WTC11 (cell line): ENCODE measurements around the gene SHFL. TPM values are rescaled to one million over a fixed set of nuclear protein-coding genes. Genes with fewer than 3 reads are reported as not detected.
A peak's percentile ranks its signal among the peaks of the same experiment; 100 is the strongest.

ENCODE experiments used
- ATAC-seq: fragments of 200-7000 bp; cut with Tn5 transposase; 2 replicates; pipeline ENCODE4 v1.10.0; 2021; ENCODE audit warnings: mild to moderate bottlenecking, moderate library complexity
- CTCF ChIA-PET: fragments of 300-600 bp; sonication (Branson Sonifier 250); formaldehyde crosslinking; loops from one replicate; lab custom pipeline; 2021; ENCODE audit warnings: antibody characterized with exemption; lab: Charles Lee
- POLR2A ChIA-PET: fragments of 350-600 bp; sonication (Branson Sonifier 250); formaldehyde crosslinking; loops from one replicate; lab custom pipeline; 2021; ENCODE audit warnings: antibody characterized with exemption; lab: Charles Lee
- DNase-seq: peaks from one replicate; pipeline ENCODE4 v3.0.0; 2021; ENCODE audit warnings: low spot score
- H3K27ac Mint-ChIP-seq: 2 replicates; pipeline ENCODE4 v1.8.0; 2021; ENCODE audit warnings: mixed read lengths
- H3K27me3 Mint-ChIP-seq: 2 replicates; pipeline ENCODE4 v1.8.0; 2021; ENCODE audit warnings: low read depth, mild to moderate bottlenecking, moderate library complexity, mixed read lengths
- H3K36me3 Mint-ChIP-seq: 2 replicates; pipeline ENCODE4 v1.8.0; 2021; ENCODE audit warnings: mixed read lengths
- H3K4me1 Mint-ChIP-seq: 2 replicates; pipeline ENCODE4 v1.8.0; 2022; ENCODE audit warnings: mixed read lengths
- H3K4me3 Mint-ChIP-seq: 2 replicates; pipeline ENCODE4 v1.8.0; 2021; ENCODE audit warnings: mild to moderate bottlenecking, moderate library complexity, mixed read lengths
- H3K9me3 Mint-ChIP-seq: 2 replicates; pipeline ENCODE4 v1.8.0; 2021; ENCODE audit warnings: mixed read lengths
- ELF4 ChIP-seq: sonication (generic); formaldehyde crosslinking; IDR thresholded peaks from 2 replicates; pipeline ENCODE4 v1.8.1; 2022; ENCODE audit warnings: low read depth, mild to moderate bottlenecking, moderate library complexity, missing genetic modification reagents
- ESRRA ChIP-seq: sonication (generic); formaldehyde crosslinking; IDR thresholded peaks from 2 replicates; pipeline ENCODE4 v1.8.1; 2022; ENCODE audit warnings: mild to moderate bottlenecking, missing genetic modification reagents, borderline replicate concordance
- FOXK1 ChIP-seq: sonication (generic); formaldehyde crosslinking; IDR thresholded peaks from 2 replicates; pipeline ENCODE4 v1.8.0; 2022; ENCODE audit warnings: mild to moderate bottlenecking, moderate library complexity, missing genetic modification reagents
- GABPB1 ChIP-seq: sonication (generic); formaldehyde crosslinking; IDR thresholded peaks from 2 replicates; pipeline ENCODE4 v1.8.1; 2023; ENCODE audit warnings: mild to moderate bottlenecking, missing genetic modification reagents
- KAT7 ChIP-seq: sonication (generic); formaldehyde crosslinking; IDR thresholded peaks from 2 replicates; pipeline ENCODE4 v1.8.1; 2023; ENCODE audit warnings: missing genetic modification reagents, mild to moderate bottlenecking, borderline replicate concordance
- NFATC4 ChIP-seq: fragments of 250-450 bp; sonication (Bioruptor Pico); IDR thresholded peaks from 2 replicates; pipeline ENCODE4 v1.9.0; 2021; ENCODE audit warnings: mild to moderate bottlenecking
- NR3C1 ChIP-seq: sonication (generic); formaldehyde crosslinking; conservative IDR thresholded peaks from 2 replicates; pipeline ENCODE4 v1.8.1; 2023; ENCODE audit warnings: low read depth, mild to moderate bottlenecking, missing genetic modification reagents
- PRRX2 ChIP-seq: fragments of 250-450 bp; sonication (Bioruptor Pico); IDR thresholded peaks from 2 replicates; pipeline ENCODE4 v1.8.0; 2021; ENCODE audit warnings: mild to moderate bottlenecking
- RELA ChIP-seq: sonication (generic); formaldehyde crosslinking; IDR thresholded peaks from 2 replicates; pipeline ENCODE4 v1.8.1; 2022; ENCODE audit warnings: missing genetic modification reagents, mild to moderate bottlenecking, borderline replicate concordance
- SMAD3 ChIP-seq: sonication (generic); formaldehyde crosslinking; IDR thresholded peaks from 2 replicates; pipeline ENCODE4 v1.8.0; 2022; ENCODE audit warnings: missing genetic modification reagents, mild to moderate bottlenecking, borderline replicate concordance
- TCF7 ChIP-seq: sonication (generic); formaldehyde crosslinking; IDR thresholded peaks from 2 replicates; pipeline ENCODE4 v1.8.0; 2022; ENCODE audit warnings: mild to moderate bottlenecking, low read depth, missing genetic modification reagents, moderate library complexity
- TEAD1 ChIP-seq: sonication (generic); formaldehyde crosslinking; IDR thresholded peaks from 2 replicates; pipeline ENCODE4 v1.8.0; 2022; ENCODE audit warnings: mild to moderate bottlenecking, missing genetic modification reagents
- ZBTB21 ChIP-seq: sonication (generic); formaldehyde crosslinking; IDR thresholded peaks from 2 replicates; pipeline ENCODE4 v1.8.1; 2023; ENCODE audit warnings: mild to moderate bottlenecking, missing genetic modification reagents, borderline replicate concordance
- ZNF121 ChIP-seq: sonication (generic); formaldehyde crosslinking; IDR thresholded peaks from 2 replicates; pipeline ENCODE4 v1.8.0; 2023; ENCODE audit warnings: missing genetic modification reagents
- ZNF263 ChIP-seq: sonication (generic); formaldehyde crosslinking; IDR thresholded peaks from 2 replicates; pipeline ENCODE4 v1.8.1; 2022; ENCODE audit warnings: low read depth, mild to moderate bottlenecking, moderate library complexity, missing genetic modification reagents
- ZNF671 ChIP-seq: fragments of 250-450 bp; sonication (Bioruptor Pico); IDR thresholded peaks from 2 replicates; pipeline ENCODE4 v1.8.0; 2021; ENCODE audit warnings: mild to moderate bottlenecking
- total RNA-seq: library from RNA; stranded (reverse); gene quantifications from 3 replicates; pipeline ENCODE4 v1.2.3, GENCODE V29; 2021
- TF ChIP-seq, protein P1 (sequence below): sonication (generic); formaldehyde crosslinking; IDR thresholded peaks from 2 replicates; pipeline ENCODE4 v1.8.0; 2022; ENCODE audit warnings: mild to moderate bottlenecking, missing genetic modification reagents
- TF ChIP-seq, protein P2 (sequence below): sonication (generic); formaldehyde crosslinking; IDR thresholded peaks from 2 replicates; pipeline ENCODE4 v1.8.1; 2023; ENCODE audit warnings: mild to moderate bottlenecking, missing genetic modification reagents, moderate library complexity
- TF ChIP-seq, protein P3 (sequence below): sonication (generic); formaldehyde crosslinking; IDR thresholded peaks from 2 replicates; pipeline ENCODE4 v1.8.0; 2022; ENCODE audit warnings: missing genetic modification reagents
- TF ChIP-seq, protein P4 (sequence below): sonication (generic); formaldehyde crosslinking; IDR thresholded peaks from 2 replicates; pipeline ENCODE4 v1.8.1; 2023; ENCODE audit warnings: mild to moderate bottlenecking, missing genetic modification reagents
- TF ChIP-seq, protein P5 (sequence below): fragments of 250-450 bp; sonication (Bioruptor Pico); IDR thresholded peaks from 2 replicates; pipeline ENCODE4 v1.9.0; 2021; ENCODE audit warnings: mild to moderate bottlenecking

SHFL gene
- total RNA-seq, 1 experiment from 2014 or later: 22.5 TPM

DNA sequence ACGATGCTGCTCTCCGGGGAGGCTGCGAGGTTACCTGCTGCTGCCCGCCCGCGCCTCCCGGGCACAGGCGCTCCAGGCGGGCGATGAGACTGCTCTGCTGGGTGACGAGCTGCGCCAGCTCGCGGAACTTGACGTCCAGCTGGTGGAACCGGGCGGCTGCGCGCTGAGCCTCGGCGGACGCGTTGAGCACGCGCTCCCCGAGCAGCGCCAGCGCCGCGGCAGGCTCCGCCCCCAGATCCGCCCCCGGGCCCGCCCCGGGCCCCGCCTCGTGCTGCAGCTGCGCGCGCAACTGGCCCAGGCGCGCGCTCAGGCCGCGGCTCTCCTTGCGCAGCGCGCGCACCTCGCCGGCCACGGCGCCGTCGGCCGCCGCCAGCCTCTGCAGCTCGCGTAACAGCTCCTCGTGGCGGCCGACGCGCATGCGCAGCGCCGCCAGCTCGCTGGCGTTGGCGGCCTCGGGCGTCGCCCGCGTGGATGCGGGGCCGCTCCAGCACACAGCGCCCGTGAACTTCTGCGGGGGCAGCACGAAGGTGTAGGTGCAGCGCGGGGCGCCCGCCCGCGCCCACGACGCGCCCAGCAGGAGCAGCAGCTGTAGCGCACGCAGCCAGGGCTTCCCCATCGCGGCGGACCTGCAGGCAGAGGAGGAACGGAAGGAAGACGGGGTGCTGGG, 10.0 kb downstream of the SHFL start (continued):
- TF ChIP-seq, protein P1, sequence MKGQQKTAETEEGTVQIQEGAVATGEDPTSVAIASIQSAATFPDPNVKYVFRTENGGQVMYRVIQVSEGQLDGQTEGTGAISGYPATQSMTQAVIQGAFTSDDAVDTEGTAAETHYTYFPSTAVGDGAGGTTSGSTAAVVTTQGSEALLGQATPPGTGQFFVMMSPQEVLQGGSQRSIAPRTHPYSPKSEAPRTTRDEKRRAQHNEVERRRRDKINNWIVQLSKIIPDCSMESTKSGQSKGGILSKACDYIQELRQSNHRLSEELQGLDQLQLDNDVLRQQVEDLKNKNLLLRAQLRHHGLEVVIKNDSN: no peak
- TF ChIP-seq NR3C1 (CRISPR knock-in tag) (peak; percentile 93), TEAD1 (CRISPR knock-in tag) (peak; percentile 83), ELF4 (0 out of 2 replicates have a peak, but pooled peaks have one; percentile 47), ZNF671 (no peak), ZNF121 (CRISPR knock-in tag) (no peak), FOXK1 (CRISPR knock-in tag) (peak; percentile 81; the same call in 1 of the 2 replicates), ZBTB21 (peak; percentile 72), NFATC4 (CRISPR knock-in tag) (no peak)
- TF ChIP-seq, protein P2, sequence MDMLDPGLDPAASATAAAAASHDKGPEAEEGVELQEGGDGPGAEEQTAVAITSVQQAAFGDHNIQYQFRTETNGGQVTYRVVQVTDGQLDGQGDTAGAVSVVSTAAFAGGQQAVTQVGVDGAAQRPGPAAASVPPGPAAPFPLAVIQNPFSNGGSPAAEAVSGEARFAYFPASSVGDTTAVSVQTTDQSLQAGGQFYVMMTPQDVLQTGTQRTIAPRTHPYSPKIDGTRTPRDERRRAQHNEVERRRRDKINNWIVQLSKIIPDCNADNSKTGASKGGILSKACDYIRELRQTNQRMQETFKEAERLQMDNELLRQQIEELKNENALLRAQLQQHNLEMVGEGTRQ: peak; percentile 47
- TF ChIP-seq, all 79 proteins: peak for 33

DNA sequence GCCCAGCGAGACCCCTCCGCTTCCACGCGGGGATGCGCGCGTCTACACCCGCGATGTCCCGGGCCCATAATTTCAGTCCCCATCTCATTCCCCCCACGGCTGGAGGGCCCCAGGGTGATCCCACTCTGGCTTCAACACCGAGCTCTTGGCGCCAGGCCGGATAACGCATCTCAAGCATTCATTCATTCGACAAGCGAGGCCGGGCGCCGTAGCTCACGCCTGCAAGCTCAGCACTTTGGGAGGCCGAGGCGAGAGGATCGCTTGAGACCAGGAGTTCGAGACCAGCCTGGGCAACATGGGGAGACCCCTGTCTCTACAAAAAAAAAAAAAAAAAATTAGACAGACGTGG, 10.5 kb downstream of the SHFL start:
- H3K27me3 Mint-ChIP-seq: peaks cover 62% of the 10 kb centered on the region
- ChIA-PET CTCF (interaction anchor here (0.5 to 3.0 kb wide), 14 partner anchors 10 to 1598 kb away, joined by 3 to 23 read pairs (median 6); partner anchors contain the start of gene PPAN), POLR2A (interaction anchor here (0.7 to 1.4 kb wide), 4 partner anchors 9 to 279 kb away, joined by 3 to 9 read pairs (median 4); partner anchors contain the start of gene PPAN)
- peaks cover 7% of the 10 kb centered on the region for H3K36me3 Mint-ChIP-seq
- DNase-seq (no peak), ATAC-seq (no peak)
- peak overlapping the region; percentile 42 for H3K4me3 Mint-ChIP-seq
- H3K9me3 Mint-ChIP-seq: no peaks in the 10 kb centered on the region
- no peak for TF ChIP-seq ESRRA (CRISPR knock-in tag)
- TF ChIP-seq, protein P3, sequence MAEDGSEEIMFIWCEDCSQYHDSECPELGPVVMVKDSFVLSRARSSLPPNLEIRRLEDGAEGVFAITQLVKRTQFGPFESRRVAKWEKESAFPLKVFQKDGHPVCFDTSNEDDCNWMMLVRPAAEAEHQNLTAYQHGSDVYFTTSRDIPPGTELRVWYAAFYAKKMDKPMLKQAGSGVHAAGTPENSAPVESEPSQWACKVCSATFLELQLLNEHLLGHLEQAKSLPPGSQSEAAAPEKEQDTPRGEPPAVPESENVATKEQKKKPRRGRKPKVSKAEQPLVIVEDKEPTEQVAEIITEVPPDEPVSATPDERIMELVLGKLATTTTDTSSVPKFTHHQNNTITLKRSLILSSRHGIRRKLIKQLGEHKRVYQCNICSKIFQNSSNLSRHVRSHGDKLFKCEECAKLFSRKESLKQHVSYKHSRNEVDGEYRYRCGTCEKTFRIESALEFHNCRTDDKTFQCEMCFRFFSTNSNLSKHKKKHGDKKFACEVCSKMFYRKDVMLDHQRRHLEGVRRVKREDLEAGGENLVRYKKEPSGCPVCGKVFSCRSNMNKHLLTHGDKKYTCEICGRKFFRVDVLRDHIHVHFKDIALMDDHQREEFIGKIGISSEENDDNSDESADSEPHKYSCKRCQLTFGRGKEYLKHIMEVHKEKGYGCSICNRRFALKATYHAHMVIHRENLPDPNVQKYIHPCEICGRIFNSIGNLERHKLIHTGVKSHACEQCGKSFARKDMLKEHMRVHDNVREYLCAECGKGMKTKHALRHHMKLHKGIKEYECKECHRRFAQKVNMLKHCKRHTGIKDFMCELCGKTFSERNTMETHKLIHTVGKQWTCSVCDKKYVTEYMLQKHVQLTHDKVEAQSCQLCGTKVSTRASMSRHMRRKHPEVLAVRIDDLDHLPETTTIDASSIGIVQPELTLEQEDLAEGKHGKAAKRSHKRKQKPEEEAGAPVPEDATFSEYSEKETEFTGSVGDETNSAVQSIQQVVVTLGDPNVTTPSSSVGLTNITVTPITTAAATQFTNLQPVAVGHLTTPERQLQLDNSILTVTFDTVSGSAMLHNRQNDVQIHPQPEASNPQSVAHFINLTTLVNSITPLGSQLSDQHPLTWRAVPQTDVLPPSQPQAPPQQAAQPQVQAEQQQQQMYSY (CRISPR knock-in tag): no peak
- peak; percentile 8; the same call in 1 of the 2 replicates for TF ChIP-seq RELA
- TF ChIP-seq KAT7 (CRISPR knock-in tag): 0 out of 2 replicates have a peak, but pooled peaks have one; percentile 9
- no peak for TF ChIP-seq GABPB1
- no peak for TF ChIP-seq SMAD3 (CRISPR knock-in tag)
- TF ChIP-seq, protein P4, sequence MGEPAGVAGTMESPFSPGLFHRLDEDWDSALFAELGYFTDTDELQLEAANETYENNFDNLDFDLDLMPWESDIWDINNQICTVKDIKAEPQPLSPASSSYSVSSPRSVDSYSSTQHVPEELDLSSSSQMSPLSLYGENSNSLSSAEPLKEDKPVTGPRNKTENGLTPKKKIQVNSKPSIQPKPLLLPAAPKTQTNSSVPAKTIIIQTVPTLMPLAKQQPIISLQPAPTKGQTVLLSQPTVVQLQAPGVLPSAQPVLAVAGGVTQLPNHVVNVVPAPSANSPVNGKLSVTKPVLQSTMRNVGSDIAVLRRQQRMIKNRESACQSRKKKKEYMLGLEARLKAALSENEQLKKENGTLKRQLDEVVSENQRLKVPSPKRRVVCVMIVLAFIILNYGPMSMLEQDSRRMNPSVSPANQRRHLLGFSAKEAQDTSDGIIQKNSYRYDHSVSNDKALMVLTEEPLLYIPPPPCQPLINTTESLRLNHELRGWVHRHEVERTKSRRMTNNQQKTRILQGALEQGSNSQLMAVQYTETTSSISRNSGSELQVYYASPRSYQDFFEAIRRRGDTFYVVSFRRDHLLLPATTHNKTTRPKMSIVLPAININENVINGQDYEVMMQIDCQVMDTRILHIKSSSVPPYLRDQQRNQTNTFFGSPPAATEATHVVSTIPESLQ (CRISPR knock-in tag): no peak
- TF ChIP-seq, protein P5, sequence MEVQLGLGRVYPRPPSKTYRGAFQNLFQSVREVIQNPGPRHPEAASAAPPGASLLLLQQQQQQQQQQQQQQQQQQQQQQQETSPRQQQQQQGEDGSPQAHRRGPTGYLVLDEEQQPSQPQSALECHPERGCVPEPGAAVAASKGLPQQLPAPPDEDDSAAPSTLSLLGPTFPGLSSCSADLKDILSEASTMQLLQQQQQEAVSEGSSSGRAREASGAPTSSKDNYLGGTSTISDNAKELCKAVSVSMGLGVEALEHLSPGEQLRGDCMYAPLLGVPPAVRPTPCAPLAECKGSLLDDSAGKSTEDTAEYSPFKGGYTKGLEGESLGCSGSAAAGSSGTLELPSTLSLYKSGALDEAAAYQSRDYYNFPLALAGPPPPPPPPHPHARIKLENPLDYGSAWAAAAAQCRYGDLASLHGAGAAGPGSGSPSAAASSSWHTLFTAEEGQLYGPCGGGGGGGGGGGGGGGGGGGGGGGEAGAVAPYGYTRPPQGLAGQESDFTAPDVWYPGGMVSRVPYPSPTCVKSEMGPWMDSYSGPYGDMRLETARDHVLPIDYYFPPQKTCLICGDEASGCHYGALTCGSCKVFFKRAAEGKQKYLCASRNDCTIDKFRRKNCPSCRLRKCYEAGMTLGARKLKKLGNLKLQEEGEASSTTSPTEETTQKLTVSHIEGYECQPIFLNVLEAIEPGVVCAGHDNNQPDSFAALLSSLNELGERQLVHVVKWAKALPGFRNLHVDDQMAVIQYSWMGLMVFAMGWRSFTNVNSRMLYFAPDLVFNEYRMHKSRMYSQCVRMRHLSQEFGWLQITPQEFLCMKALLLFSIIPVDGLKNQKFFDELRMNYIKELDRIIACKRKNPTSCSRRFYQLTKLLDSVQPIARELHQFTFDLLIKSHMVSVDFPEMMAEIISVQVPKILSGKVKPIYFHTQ (CRISPR knock-in tag): no peak
- no peak for TF ChIP-seq TCF7 (CRISPR knock-in tag)
- 0 out of 2 replicates have a peak, but pooled peaks have one; percentile 24 for TF ChIP-seq ZNF263 (CRISPR knock-in tag)
- TF ChIP-seq PRRX2: no peak
- H3K4me1 Mint-ChIP-seq: peaks cover 2% of the 10 kb centered on the region; the same call in 1 of the 2 replicates
- H3K27ac Mint-ChIP-seq: no peak overlapping the region
